HG03442 (cell line): Measurements from ENCODE around the gene FOXP2.

Experiments
- ATAC-seq: cut with Tn5 transposase; IDR thresholded peaks from one replicate; pipeline ENCODE4 v1.9.1; 2021; ENCODE audit warnings: mild to moderate bottlenecking, moderate library complexity; ENCODE audit not compliant: unreplicated experiment

Gene FOXP2

DNA sequence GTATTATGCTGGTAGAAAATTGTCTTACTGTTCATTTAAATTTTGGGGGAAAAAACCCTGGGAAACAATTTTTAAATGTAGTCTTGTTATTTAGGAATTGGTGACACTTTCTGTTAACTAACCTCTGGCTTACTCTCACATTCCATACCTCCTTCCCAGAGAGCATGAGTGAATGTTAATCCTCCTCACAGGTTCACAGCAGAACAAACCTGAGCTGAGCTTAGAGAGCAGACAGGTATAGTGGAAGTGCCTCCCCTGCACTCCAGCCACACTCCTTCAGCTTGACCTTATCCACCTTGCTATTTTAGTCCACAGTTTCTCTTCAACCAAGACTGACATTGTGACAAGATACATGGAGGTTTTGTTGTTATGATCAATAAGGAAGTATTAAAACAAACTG, 235.9 kb downstream of the FOXP2 start:
- ATAC-seq, result no peak

DNA sequence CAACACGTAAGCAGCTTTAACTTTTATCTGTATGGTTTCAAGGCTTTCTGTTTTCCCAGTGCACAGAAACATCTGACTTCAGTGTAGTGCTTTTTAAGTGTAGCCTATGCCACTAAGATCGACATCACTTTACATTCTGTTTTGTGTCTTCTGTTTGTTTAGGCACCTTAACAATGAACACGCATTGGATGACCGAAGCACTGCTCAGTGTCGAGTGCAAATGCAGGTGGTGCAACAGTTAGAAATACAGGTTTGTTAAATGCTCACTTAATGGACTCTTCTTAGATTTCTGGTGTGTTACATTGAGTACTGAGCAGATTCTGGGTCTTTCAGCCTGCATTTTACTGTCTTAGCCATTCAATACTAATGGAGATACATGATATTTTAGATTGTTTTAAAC, 237.4 kb downstream of the FOXP2 start:
- ATAC-seq, result no peak

- no peak for ATAC-seq
Observed at GRCh38 chr7:114653364-114654088, 238.9 kb downstream of the FOXP2 start.

DNA sequence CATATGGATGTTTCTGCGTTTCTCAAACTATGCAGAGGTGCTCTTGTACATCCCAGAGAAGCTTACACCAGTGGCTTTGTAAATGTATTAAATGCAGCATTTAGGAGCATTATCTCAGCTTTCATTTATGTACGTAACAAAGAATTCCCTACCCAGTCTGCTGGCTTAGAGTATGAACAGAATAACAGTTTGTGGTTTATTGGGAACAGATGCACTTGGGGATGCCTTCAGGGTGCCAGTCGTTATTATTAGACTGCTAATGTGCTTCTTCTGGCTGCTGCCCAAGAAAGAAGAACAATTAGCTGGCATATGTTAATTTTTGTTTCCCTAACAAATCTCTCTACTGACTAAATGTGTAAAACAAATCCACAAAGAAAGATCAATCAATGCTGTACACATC, 241.9 kb downstream of the FOXP2 start:
- no peak for ATAC-seq

GRCh38 chr7:114657279-114657678, 242.7 kb downstream of the FOXP2 start:
- no peak for ATAC-seq

GRCh38 chr7:114658216-114658615, 243.6 kb downstream of the FOXP2 start:
- no peak for ATAC-seq

- no peak for ATAC-seq
Observed at GRCh38 chr7:114659409-114660125, 245.0 kb downstream of the FOXP2 start.

DNA sequence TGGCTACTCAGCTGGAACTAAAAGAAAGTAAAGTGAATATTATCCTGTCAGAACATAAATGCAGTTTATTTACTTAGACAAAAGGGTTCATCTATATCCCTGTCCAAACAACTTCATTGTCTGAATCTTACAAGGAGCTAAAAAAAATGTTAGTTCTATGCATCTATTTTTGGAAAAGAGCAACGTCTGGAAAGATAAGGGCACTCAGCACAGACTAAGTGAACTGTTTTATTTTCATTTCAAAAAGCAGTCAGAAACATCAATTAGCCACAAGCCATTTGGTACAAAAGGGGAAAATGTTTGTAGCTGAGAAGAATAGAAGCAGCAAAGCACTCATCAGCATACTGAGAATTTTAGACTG, 245.5 kb downstream of the FOXP2 start:
- ATAC-seq, result no peak

DNA sequence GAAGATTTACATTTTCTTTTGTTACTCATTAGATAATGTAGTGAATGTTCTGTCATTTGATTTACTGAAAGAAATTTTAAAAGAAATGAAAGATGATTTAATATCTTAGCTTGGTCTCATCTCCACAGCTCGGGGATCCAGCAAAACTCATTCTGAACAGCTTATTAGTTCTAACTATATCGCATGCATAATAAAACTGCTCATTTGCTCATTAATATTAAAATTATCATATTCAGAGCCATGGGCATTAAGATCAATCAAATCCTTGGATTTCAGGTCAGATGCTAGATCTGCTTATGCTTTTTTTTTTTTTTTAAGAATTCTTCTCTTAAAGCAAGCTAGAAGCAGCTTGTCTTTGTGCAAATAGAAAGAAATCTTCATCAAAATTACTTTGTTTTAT, 246.1 kb downstream of the FOXP2 start:
- no peak for ATAC-seq

- no peak for ATAC-seq
Observed at GRCh38 chr7:114662002-114662677, 247.5 kb downstream of the FOXP2 start.

- ATAC-seq, result no peak
Observed at GRCh38 chr7:114663502-114663901, 248.9 kb downstream of the FOXP2 start.

GRCh38 chr7:114670676-114671075, 256.1 kb downstream of the FOXP2 start:
- ATAC-seq, result no peak

GRCh38 chr7:114671563-114672123, 257.0 kb downstream of the FOXP2 start:
- ATAC-seq, result no peak

DNA sequence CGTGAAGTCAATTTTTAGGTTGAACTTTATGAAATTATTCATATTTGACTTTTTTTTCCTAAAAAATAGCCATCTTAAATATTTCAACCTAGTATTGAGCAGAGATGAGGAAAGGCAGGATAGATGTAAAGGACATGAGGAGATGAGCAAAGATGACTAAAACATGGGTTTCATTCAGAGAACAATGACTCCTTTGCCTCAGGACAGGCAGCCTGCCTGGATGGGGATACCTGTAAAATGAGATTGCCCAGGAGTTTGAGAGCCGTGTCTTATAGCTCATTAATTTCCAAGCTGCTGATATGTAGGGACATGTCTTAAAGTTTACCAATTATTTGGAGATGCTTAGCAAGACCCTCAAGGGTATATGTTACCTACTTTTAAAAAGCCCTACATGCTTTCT, 263.5 kb downstream of the FOXP2 start:
- no peak for ATAC-seq

GRCh38 chr7:114687238-114687637, 272.6 kb downstream of the FOXP2 start:
- no peak for ATAC-seq

DNA sequence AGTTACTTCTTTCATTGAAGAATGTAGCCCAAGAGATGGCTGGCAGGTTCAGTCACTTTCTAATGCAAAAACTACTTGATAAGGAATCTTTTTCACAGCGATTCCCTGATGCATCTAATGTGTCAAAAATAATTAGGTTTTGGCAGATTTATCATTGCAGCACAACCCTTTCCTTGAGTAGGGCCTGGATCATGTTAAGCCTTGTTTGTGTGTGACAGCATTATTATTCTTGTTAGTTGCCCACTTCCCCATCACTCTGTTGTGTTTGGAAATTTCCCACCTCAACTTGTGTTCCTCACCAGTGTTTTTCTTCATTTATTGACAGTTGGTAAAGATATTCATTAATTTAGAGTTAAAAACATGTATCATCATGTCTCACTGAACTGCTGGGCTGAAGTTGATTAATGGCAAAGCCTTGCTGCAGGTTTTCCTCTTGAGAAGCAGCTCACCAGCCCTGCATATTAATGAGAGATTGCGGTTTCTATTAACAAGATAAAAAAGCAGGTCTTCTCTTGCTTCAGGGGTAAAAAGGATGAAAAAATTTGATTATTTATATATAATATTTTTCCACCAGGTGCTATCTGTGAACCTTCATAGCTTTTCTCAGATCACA, 273.9 kb downstream of the FOXP2 start:
- no peak for ATAC-seq

- ATAC-seq, result no peak
Observed at GRCh38 chr7:114689406-114689805, 274.8 kb downstream of the FOXP2 start.

- no peak for ATAC-seq
Observed at GRCh38 chr7:114691605-114692004, 277.0 kb downstream of the FOXP2 start.

DNA sequence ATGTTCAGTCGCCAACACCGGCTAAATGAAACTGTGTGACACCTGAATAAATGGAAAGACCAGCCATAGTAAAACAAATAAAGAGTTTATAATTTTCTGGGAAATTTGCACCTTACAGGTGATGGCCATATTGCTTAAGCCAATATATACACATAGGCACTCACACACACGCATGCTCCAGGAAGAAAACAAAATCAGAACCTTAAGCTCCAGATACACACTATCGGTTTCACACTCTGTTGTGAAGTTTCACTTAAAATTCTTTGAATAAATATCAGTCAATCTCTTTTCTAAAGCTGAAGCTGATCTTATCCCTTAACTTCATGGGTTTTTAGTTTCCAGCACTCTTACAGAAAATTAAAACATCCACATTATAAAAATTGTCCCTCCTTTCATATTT, 280.6 kb downstream of the FOXP2 start:
- ATAC-seq, result no peak

- no peak for ATAC-seq
Observed at GRCh38 chr7:114700247-114700928, 285.8 kb downstream of the FOXP2 start.

GRCh38 chr7:114703677-114704076, 289.1 kb downstream of the FOXP2 start:
- no peak for ATAC-seq
